Stomach (tissue), 4 donors: ENCODE measurements around the gene THSD4.

Source experiments
- EP300 ChIP-seq: sonication (generic); formaldehyde crosslinking; IDR thresholded peaks from one replicate; pipeline ENCODE4 v1.6.1; 2017; ENCODE audit warnings: antibody characterized with exemption
- POLR2A ChIP-seq, 4 donors: fragments of 450-650 bp; IDR thresholded peaks; one replicate each; pipeline ENCODE4 v1.6.1; 2016; ENCODE audit warnings: antibody characterized with exemption in 4 of 4, control low read depth in 2 of 4, mild to moderate bottlenecking in 1 of 4, moderate library complexity in 1 of 4
- TF ChIP-seq, protein P1 (sequence below), 7 experiments: fragments of 450-650 bp in 4 of 7; fragments of 200-600 bp in 3 of 7; sonication (generic) in 3 of 7; IDR thresholded peaks; one replicate each; pipeline ENCODE4 v1.5.1; 2016 to 2019; ENCODE audit warnings: antibody characterized with exemption in 7 of 7, control low read depth in 2 of 7, mild to moderate bottlenecking in 1 of 7

GRCh38 chr15:71392861-71393283 lies 277.6 kb downstream of the THSD4 start:
- TF ChIP-seq POLR2A (IDR thresholded peaks at IDR 0.05) (no peak), EP300 (no peak)
- TF ChIP-seq, protein P1, sequence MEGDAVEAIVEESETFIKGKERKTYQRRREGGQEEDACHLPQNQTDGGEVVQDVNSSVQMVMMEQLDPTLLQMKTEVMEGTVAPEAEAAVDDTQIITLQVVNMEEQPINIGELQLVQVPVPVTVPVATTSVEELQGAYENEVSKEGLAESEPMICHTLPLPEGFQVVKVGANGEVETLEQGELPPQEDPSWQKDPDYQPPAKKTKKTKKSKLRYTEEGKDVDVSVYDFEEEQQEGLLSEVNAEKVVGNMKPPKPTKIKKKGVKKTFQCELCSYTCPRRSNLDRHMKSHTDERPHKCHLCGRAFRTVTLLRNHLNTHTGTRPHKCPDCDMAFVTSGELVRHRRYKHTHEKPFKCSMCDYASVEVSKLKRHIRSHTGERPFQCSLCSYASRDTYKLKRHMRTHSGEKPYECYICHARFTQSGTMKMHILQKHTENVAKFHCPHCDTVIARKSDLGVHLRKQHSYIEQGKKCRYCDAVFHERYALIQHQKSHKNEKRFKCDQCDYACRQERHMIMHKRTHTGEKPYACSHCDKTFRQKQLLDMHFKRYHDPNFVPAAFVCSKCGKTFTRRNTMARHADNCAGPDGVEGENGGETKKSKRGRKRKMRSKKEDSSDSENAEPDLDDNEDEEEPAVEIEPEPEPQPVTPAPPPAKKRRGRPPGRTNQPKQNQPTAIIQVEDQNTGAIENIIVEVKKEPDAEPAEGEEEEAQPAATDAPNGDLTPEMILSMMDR (IDR thresholded peaks at IDR 0.05) = no peak
